ENCODE results near the gene ENO4. TPM values are rescaled to one million over a fixed set of nuclear protein-coding genes. Genes with fewer than 3 reads are reported as not detected.

The ENO4 gene
- total RNA-seq, 1 donor from 2014 or later = not detected

DNA sequence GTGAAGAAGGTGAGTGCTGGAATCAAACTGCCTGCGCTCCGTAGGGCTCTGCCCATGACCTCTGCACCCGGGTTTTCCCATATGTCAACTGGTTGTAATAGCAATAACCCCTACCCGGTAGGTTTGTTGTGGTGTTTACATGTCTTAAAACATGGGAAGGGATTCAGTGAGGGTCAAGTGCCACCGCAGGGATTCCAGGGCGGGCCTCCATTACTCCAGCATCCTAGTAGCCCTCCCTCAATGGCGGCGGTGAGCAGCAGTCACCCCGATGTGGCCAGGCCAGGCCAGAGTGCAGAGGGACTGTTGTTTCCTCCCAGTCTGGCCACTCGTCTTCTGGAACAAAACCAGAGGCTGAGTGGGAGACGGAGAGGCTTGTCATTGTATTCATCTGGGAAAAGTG is 37.6 kb upstream of the ENO4 start:
- H3K9me3 ChIP-seq (replicated peaks) = no peaks in the 10 kb centered on the region
- H3K4me1 ChIP-seq = no peaks in the 10 kb centered on the region
- DNase-seq = no peak
- TF ChIP-seq, protein P1, sequence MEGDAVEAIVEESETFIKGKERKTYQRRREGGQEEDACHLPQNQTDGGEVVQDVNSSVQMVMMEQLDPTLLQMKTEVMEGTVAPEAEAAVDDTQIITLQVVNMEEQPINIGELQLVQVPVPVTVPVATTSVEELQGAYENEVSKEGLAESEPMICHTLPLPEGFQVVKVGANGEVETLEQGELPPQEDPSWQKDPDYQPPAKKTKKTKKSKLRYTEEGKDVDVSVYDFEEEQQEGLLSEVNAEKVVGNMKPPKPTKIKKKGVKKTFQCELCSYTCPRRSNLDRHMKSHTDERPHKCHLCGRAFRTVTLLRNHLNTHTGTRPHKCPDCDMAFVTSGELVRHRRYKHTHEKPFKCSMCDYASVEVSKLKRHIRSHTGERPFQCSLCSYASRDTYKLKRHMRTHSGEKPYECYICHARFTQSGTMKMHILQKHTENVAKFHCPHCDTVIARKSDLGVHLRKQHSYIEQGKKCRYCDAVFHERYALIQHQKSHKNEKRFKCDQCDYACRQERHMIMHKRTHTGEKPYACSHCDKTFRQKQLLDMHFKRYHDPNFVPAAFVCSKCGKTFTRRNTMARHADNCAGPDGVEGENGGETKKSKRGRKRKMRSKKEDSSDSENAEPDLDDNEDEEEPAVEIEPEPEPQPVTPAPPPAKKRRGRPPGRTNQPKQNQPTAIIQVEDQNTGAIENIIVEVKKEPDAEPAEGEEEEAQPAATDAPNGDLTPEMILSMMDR (IDR thresholded peaks at IDR 0.05; ENCODE audit: borderline replicate concordance) = no peak
- no peaks in the 10 kb centered on the region for H3K36me3 ChIP-seq
- no peak overlapping the region for H3K4me3 ChIP-seq
- intact Hi-C loops (cut with micrococcal nuclease) = no loop called here
- no peak overlapping the region for H3K27ac ChIP-seq (replicated peaks)
- H3K27me3 ChIP-seq (ENCODE audit: low read depth) = peaks cover 57% of the 10 kb centered on the region

DNA sequence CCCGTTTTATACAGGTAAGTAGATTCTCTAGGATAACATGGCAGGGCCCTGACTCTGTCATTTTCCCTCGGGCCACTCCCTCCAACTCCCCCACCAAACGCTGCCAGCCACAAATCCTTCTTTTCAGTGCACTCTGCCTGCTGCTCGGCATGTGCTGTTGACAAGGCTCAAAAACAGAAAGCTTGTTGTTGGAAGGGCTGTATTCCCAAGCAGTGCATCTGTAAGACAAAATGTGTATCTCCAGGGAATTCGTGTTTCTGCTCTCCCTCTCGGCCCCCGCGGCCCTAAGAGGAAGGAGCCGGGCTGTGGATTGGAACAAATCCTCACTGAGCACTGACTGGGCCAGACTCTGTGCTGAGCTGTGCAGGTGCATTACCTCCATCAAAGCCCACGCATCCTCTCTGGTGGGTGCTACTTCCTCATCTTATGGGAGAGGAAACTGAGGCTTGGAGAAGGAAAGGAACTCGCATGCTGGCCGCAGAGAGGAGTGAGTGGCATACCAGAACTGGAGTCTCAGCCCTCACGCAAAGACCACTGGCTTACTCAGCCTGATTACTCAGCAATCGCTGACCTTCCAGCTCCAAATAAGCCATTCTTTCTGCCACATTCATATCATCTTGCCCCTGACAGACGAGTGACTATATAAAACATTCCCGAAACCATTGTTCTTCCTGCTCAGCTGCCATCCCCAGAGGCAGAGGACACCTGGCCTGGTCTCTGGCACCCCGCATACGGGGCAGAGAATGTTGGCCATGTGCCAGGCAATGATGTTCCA is 33.5 kb upstream of the ENO4 start:
- Histone ChIP-seq H3K4me1 (no peaks in the 10 kb centered on the region), H3K9me3 (replicated peaks) (no peaks in the 10 kb centered on the region), H3K36me3 (no peaks in the 10 kb centered on the region), H3K4me3 (no peak overlapping the region), H3K27me3 (ENCODE audit: low read depth) (peaks cover 62% of the 10 kb centered on the region), H3K27ac (replicated peaks) (no peak overlapping the region)
- intact Hi-C loops (cut with micrococcal nuclease) = no loop called here
- DNase-seq = no peak
- TF ChIP-seq, protein P1 (IDR thresholded peaks at IDR 0.05; ENCODE audit: borderline replicate concordance) = no peak

DNA sequence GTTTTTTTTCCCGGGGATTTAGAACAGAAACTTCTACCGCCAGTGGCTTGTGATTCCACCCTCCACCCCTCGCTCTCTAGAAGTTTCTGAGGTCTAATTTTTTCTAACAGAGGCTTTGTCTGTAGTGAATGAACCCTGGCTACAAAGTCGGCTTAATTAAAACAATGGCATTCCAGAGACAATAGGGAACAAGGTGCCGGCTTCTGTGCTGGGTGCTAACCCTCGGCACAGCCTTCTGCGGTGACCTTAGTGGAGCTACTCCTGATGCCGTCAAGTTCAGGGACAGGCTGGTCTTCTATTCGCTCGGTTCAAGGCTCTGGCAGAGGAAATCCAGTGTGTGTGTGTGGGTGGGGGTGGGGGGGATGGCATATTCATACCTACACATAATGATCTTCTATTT is 32.1 kb upstream of the ENO4 start:
- no peak overlapping the region for H3K4me3 ChIP-seq
- no peaks in the 10 kb centered on the region for H3K4me1 ChIP-seq
- intact Hi-C loops (cut with micrococcal nuclease) = no loop called here
- H3K27me3 ChIP-seq (ENCODE audit: low read depth) = peaks cover 52% of the 10 kb centered on the region
- no peaks in the 10 kb centered on the region for H3K36me3 ChIP-seq
- TF ChIP-seq, protein P1 (IDR thresholded peaks at IDR 0.05; ENCODE audit: borderline replicate concordance) = no peak
- no peak for DNase-seq
- no peaks in the 10 kb centered on the region for H3K9me3 ChIP-seq (replicated peaks)
- no peak overlapping the region for H3K27ac ChIP-seq (replicated peaks)

DNA sequence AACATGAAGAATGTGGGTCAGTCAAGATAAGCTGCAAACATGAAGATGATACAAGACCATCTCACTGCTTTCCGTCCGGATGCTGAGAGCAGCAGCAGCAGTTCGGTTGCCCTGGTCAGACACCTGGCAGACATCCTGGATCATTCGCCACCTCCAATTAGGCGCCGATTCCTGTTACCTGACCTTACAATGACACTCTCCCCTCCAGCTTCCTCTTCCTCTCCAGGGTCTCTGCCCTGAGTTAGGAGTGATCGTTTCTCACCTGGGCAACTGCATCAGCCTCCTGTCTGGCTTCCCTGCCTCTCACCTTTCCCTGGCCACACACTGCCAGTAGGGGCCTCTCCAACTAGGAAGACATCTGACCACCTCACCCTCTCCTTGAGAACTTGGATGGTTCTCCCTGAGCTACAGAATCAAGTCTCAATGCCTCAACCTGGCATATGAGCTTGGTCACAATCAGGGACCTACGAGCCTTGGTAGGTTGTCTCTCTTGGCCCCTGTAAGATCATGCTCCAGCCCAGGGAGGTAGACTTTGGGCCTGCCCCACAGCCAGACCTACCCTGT is 31.4 kb upstream of the ENO4 start:
- peaks cover 52% of the 10 kb centered on the region for H3K27me3 ChIP-seq (ENCODE audit: low read depth)
- no peak overlapping the region for H3K4me3 ChIP-seq
- TF ChIP-seq, protein P1 (IDR thresholded peaks at IDR 0.05; ENCODE audit: borderline replicate concordance) = no peak
- intact Hi-C loops (cut with micrococcal nuclease) = no loop called here
- no peaks in the 10 kb centered on the region for H3K36me3 ChIP-seq
- H3K27ac ChIP-seq (replicated peaks) = no peak overlapping the region
- no peaks in the 10 kb centered on the region for H3K4me1 ChIP-seq
- no peaks in the 10 kb centered on the region for H3K9me3 ChIP-seq (replicated peaks)
- no peak for DNase-seq

DNA sequence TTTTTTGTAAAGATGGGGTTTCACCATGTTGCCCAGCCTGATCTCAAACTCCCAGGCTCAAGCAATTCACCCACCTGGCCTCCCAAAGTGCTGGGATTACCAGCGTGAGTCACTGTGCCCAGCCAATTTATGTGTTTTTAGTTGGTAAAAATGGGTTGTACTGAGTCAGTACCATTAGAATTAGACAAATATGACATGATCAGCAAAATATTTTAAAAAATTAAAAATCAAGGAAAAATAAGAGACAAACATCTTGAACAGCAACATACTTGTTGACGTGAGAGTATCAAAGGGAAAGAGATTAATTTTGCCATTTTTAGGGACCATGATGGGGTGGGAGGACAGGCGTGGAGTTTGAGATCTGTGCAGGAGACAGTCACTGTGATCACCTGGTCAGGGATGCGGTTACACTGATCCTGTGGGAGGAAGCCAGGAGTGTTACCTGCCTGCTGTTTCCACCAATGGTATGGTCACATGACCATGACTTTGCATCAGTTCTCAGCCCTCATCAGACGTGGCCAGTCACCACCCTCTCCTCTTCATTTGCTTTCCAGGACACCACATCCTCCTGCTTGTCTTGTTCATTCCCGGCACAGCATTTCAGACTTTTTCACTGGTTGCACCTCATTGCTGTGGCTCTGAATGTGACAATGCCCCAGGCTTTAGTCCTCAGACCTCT is 29.2 kb upstream of the ENO4 start:
- Histone ChIP-seq H3K27ac (replicated peaks) (no peak overlapping the region), H3K36me3 (no peaks in the 10 kb centered on the region), H3K9me3 (replicated peaks) (no peaks in the 10 kb centered on the region), H3K4me3 (no peak overlapping the region), H3K4me1 (no peaks in the 10 kb centered on the region), H3K27me3 (ENCODE audit: low read depth) (peaks cover 43% of the 10 kb centered on the region)
- DNase-seq = no peak
- intact Hi-C loops (cut with micrococcal nuclease) = no loop called here
- TF ChIP-seq, protein P1 (IDR thresholded peaks at IDR 0.05; ENCODE audit: borderline replicate concordance) = no peak
